HepG2 (cell line): ENCODE measurements around the gene FBF1. TPM values are rescaled to one million over a fixed set of nuclear protein-coding genes. Genes with fewer than 3 reads are reported as not detected.
A peak's percentile ranks its signal among the peaks of the same experiment; 100 is the strongest.

Experiments
- ADNP ChIP-seq: sonication (generic); formaldehyde crosslinking; IDR thresholded peaks from 2 replicates; pipeline ENCODE4 v1.4.0; 2020; ENCODE audit warnings: missing genetic modification reagents
- FOXO1 ChIP-seq: sonication (generic); formaldehyde crosslinking; IDR thresholded peaks from 2 replicates; pipeline ENCODE4 v1.4.0; 2020; ENCODE audit warnings: missing genetic modification reagents
- GLI4 ChIP-seq: sonication (generic); formaldehyde crosslinking; IDR thresholded peaks from 2 replicates; pipeline ENCODE4 v1.5.1; 2020; ENCODE audit warnings: missing genetic modification reagents, mild to moderate bottlenecking, moderate library complexity, borderline replicate concordance
- HNF4G ChIP-seq, 2 experiments: sonication (generic) in 1 of 2; formaldehyde crosslinking in 1 of 2; IDR thresholded peaks; 2 replicates each; pipeline versions ENCODE4 v1.4.0 to v1.6.1; 2011 to 2020; ENCODE audit warnings: borderline replicate concordance in 2 of 2, low read depth in 2 of 2, mild to moderate bottlenecking in 2 of 2, low read length in 1 of 2, missing genetic modification reagents in 1 of 2, moderate library complexity in 1 of 2
- HNRNPL ChIP-seq: fragments of 200-400 bp; formaldehyde crosslinking; IDR thresholded peaks from 2 replicates; pipeline ENCODE4 v1.6.1; 2017; ENCODE audit warnings: mild to moderate bottlenecking, low read depth, low read length
- NFKBIZ ChIP-seq: IDR thresholded peaks from 2 replicates; pipeline ENCODE4 v1.6.1; 2018; ENCODE audit warnings: missing genetic modification reagents, missing compliant biosample characterization
- NR0B2 ChIP-seq: sonication (generic); formaldehyde crosslinking; IDR thresholded peaks from 2 replicates; pipeline ENCODE4 v1.4.0; 2020; ENCODE audit warnings: mild to moderate bottlenecking, missing genetic modification reagents
- SMAD9 ChIP-seq: sonication (generic); formaldehyde crosslinking; IDR thresholded peaks from 2 replicates; pipeline ENCODE4 v1.5.1; 2020; ENCODE audit warnings: mild to moderate bottlenecking, missing genetic modification reagents
- ZFP82 ChIP-seq: sonication (generic); formaldehyde crosslinking; IDR thresholded peaks from 2 replicates; pipeline ENCODE4 v1.5.1; 2020; ENCODE audit warnings: mild to moderate bottlenecking, missing genetic modification reagents, borderline replicate concordance
- ZNF10 ChIP-seq: sonication (generic); formaldehyde crosslinking; IDR thresholded peaks from 2 replicates; pipeline ENCODE4 v1.4.0; 2020; ENCODE audit warnings: mild to moderate bottlenecking, low read depth, missing genetic modification reagents, borderline replicate concordance
- ZNF564 ChIP-seq: sonication (generic); formaldehyde crosslinking; IDR thresholded peaks from 2 replicates; pipeline ENCODE4 v1.8.1; 2023; ENCODE audit warnings: mild to moderate bottlenecking, missing genetic modification reagents
- ZNF572 ChIP-seq: sonication (generic); formaldehyde crosslinking; IDR thresholded peaks from 2 replicates; pipeline ENCODE4 v1.5.1; 2020; ENCODE audit warnings: mild to moderate bottlenecking, missing genetic modification reagents
- ZNF580 ChIP-seq: IDR thresholded peaks from 2 replicates; pipeline ENCODE4 v1.6.1; 2016; ENCODE audit warnings: low read depth, borderline replicate concordance
- ZNF598 ChIP-seq: sonication (generic); formaldehyde crosslinking; IDR thresholded peaks from 2 replicates; pipeline ENCODE4 v1.5.1; 2020; ENCODE audit warnings: mild to moderate bottlenecking, missing genetic modification reagents, borderline replicate concordance
- polyA plus RNA-seq, 8 experiments: library from polyadenylated mRNA; depleted of rRNA in 3 of 8; stranded (reverse) in 7 of 8; unstranded in 1 of 8; fragments of >200 nt; fragmentation: Illumina TruSeq in 4 of 8; extraction: Trizol in 4 of 8; gene quantifications; 2 replicates each; pipeline versions ENCODE4 v1.2.1 to v1.2.3, GENCODE V29; 2011 to 2016; ENCODE audit warnings: low read depth in 4 of 8, missing spikeins in 1 of 8, mixed read lengths in 1 of 8; ENCODE audit not compliant: insufficient read depth in 1 of 8
- total RNA-seq, 5 experiments: library from RNA; depleted of rRNA; stranded (reverse); fragments of >200 nt; fragmentation: Illumina TruSeq; extraction: Trizol; gene quantifications; 2 replicates each; pipeline ENCODE4 v1.2.3, GENCODE V29; 2016; ENCODE audit warnings: low read depth in 1 of 5
- TF ChIP-seq, protein P1 (sequence below): sonication (generic); formaldehyde crosslinking; IDR thresholded peaks from 2 replicates; pipeline ENCODE4 v1.4.0; 2020; ENCODE audit warnings: mild to moderate bottlenecking, missing genetic modification reagents
- TF ChIP-seq, protein P2 (sequence below): sonication (generic); formaldehyde crosslinking; IDR thresholded peaks from 2 replicates; pipeline ENCODE4 v1.4.0; 2020; ENCODE audit warnings: missing genetic modification reagents, borderline replicate concordance

FBF1 gene
- total and polyA plus RNA-seq, 2 of the 13 experiments (the other 11 are each of a cell fraction or from before 2014, with no cell fraction given): 2.4 to 8.1 TPM

- no peak for TF ChIP-seq ZNF564 (CRISPR knock-in tag)
- no peak for TF ChIP-seq ZFP82 (CRISPR knock-in tag)
- TF ChIP-seq ZNF10: no peak
- no peak; the same call in 1 of the 2 replicates for TF ChIP-seq HNRNPL
- TF ChIP-seq ZNF598: no peak; the same call in 1 of the 2 replicates
- TF ChIP-seq ADNP (CRISPR knock-in tag): no peak
- 0 out of 2 replicates have a peak, but pooled peaks have one; percentile 12 for TF ChIP-seq NFKBIZ
- TF ChIP-seq, protein P1, sequence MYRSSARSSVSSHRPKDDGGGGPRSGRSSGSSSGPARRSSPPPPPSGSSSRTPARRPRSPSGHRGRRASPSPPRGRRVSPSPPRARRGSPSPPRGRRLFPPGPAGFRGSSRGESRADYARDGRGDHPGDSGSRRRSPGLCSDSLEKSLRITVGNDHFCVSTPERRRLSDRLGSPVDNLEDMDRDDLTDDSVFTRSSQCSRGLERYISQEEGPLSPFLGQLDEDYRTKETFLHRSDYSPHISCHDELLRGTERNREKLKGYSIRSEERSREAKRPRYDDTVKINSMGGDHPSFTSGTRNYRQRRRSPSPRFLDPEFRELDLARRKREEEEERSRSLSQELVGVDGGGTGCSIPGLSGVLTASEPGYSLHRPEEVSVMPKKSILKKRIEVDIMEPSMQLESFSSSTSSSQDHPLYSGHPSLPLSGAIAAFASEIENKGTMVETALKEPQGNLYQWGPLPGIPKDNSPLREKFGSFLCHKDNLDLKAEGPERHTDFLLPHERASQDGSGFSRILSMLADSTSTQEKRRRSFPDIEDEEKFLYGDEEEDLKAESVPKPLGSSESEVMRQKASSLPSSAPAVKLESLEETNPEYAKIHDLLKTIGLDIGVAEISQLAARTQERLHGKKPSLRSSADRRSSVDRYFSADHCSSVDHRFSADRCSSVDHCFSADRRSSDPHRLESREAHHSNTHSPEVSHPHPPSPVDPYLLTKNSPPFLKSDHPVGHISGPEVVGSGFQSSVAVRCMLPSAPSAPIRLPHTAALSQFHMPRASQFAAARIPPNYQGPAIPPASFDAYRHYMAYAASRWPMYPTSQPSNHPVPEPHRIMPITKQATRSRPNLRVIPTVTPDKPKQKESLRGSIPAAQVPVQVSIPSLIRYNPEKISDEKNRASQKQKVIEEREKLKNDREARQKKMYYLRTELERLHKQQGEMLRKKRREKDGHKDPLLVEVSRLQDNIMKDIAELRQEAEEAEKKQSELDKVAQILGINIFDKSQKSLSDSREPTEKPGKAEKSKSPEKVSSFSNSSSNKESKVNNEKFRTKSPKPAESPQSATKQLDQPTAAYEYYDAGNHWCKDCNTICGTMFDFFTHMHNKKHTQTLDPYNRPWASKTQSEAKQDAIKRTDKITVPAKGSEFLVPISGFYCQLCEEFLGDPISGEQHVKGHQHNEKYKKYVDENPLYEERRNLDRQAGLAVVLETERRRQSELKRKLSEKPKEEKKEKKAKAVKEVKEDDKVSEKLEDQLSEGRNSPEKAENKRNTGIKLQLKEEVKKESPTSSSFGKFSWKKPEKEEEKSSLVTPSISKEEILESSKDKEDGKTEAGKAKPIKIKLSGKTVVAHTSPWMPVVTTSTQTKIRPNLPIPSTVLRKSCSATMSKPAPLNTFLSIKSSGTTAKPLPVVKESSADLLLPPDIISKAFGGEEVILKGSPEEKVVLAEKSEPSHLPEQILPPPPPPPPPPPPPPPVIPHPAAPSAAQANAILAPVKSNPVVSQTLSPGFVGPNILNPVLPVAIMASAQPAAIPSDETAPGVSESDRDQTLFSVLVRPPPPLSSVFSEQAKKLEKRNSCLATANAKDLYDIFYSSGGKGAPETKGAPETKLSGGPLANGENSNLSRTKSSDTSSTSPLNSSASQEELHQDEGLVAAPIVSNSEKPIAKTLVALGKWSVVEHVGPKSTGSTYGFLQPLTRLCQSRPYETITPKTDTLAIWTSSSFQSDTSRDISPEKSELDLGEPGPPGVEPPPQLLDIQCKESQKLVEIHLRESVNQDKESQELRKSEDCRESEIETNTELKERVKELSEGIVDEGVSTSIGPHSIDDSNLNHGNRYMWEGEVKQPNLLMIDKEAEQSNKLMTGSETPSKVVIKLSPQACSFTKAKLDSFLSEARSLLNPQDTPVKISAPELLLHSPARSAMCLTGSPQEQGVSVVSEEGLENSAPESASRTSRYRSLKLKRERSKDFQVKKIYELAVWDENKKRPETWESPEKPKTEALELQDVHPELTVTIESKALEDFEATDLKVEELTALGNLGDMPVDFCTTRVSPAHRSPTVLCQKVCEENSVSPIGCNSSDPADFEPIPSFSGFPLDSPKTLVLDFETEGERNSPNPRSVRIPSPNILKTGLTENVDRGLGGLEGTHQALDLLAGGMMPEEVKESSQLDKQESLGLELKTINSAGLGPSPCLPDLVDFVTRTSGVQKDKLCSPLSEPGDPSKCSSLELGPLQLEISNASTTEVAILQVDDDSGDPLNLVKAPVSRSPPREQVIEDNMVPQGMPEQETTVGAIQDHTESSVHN: no peak
- TF ChIP-seq ZNF572: no peak
- no peak for TF ChIP-seq FOXO1
- TF ChIP-seq GLI4 (CRISPR knock-in tag): peak; percentile 84
- no peak for TF ChIP-seq NR0B2 (CRISPR knock-in tag)
- 0 out of 2 replicates have a peak, but pooled peaks have one; percentile 7 for TF ChIP-seq ZNF580 (CRISPR knock-in tag)
- TF ChIP-seq, protein P2, sequence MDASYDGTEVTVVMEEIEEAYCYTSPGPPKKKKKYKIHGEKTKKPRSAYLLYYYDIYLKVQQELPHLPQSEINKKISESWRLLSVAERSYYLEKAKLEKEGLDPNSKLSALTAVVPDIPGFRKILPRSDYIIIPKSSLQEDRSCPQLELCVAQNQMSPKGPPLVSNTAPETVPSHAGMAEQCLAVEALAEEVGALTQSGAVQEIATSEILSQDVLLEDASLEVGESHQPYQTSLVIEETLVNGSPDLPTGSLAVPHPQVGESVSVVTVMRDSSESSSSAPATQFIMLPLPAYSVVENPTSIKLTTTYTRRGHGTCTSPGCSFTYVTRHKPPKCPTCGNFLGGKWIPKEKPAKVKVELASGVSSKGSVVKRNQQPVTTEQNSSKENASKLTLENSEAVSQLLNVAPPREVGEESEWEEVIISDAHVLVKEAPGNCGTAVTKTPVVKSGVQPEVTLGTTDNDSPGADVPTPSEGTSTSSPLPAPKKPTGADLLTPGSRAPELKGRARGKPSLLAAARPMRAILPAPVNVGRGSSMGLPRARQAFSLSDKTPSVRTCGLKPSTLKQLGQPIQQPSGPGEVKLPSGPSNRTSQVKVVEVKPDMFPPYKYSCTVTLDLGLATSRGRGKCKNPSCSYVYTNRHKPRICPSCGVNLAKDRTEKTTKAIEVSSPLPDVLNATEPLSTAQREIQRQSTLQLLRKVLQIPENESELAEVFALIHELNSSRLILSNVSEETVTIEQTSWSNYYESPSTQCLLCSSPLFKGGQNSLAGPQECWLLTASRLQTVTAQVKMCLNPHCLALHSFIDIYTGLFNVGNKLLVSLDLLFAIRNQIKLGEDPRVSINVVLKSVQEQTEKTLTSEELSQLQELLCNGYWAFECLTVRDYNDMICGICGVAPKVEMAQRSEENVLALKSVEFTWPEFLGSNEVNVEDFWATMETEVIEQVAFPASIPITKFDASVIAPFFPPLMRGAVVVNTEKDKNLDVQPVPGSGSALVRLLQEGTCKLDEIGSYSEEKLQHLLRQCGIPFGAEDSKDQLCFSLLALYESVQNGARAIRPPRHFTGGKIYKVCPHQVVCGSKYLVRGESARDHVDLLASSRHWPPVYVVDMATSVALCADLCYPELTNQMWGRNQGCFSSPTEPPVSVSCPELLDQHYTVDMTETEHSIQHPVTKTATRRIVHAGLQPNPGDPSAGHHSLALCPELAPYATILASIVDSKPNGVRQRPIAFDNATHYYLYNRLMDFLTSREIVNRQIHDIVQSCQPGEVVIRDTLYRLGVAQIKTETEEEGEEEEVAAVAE (CRISPR knock-in tag): no peak
- no peak for TF ChIP-seq SMAD9
- no peak for TF ChIP-seq HNF4G (IDR thresholded peaks at IDR 0.05; ENCODE audit: borderline replicate concordance, low read depth, low read length)
- TF ChIP-seq HNF4G (CRISPR knock-in tag; IDR thresholded peaks at IDR 0.05; ENCODE audit: borderline replicate concordance, low read depth): no peak; the same call in 1 of the 2 replicates
Measured at GRCh38 chr17:75979705-75980187, 38.9 kb upstream of the FBF1 start (continued).
